DOHH2 (cell line): ENCODE results near the gene OGFOD3.

Source experiments
- H3F3A ChIP-seq: fragments of 200-600 bp; sonication (generic), shearing (Covaris generic); 2 replicates; pipeline ENCODE4 v1.6.0; 2016; ENCODE audit warnings: antibody characterized with exemption, mild to moderate bottlenecking; ENCODE audit not compliant: control insufficient read depth, insufficient read depth
- H3K27ac ChIP-seq: fragments of 200-600 bp; sonication (generic); 2 replicates; pipeline ENCODE4 v1.5.1; 2014; ENCODE audit warnings: low read depth, mild to moderate bottlenecking, low read length, moderate library complexity
- H3K27me3 ChIP-seq: fragments of 200-600 bp; sonication (generic); 2 replicates; pipeline ENCODE4 v1.6.1; 2014; ENCODE audit warnings: mild to moderate bottlenecking, low read length, mixed read lengths; ENCODE audit not compliant: control insufficient read depth
- H3K36me3 ChIP-seq: fragments of 200-600 bp; sonication (generic); 2 replicates; pipeline ENCODE4 v1.6.1; 2014; ENCODE audit warnings: mild to moderate bottlenecking, low read length, moderate library complexity, mixed read lengths; ENCODE audit not compliant: control insufficient read depth
- H3K4me1 ChIP-seq: fragments of 200-600 bp; sonication (generic); 2 replicates; pipeline ENCODE4 v1.6.1; 2014; ENCODE audit warnings: mild to moderate bottlenecking, low read length, mixed read lengths; ENCODE audit not compliant: control insufficient read depth
- H3K4me2 ChIP-seq: fragments of 200-600 bp; sonication (generic); 2 replicates; pipeline ENCODE4 v1.6.0; 2014; ENCODE audit warnings: mild to moderate bottlenecking, low read length, moderate library complexity
- H3K4me3 ChIP-seq: fragments of 200-600 bp; sonication (generic); 2 replicates; pipeline ENCODE4 v1.5.1; 2014; ENCODE audit warnings: mild to moderate bottlenecking, low read length, mixed read lengths
- H3K79me2 ChIP-seq: fragments of 200-600 bp; sonication (generic); 2 replicates; pipeline ENCODE4 v1.6.1; 2014; ENCODE audit warnings: mild to moderate bottlenecking, low read length, mixed read lengths; ENCODE audit not compliant: control insufficient read depth
- H3K9me2 ChIP-seq: fragments of 200-600 bp; sonication (generic); replicated peaks from 2 replicates; pipeline ENCODE4 v1.6.1; 2014; ENCODE audit warnings: mild to moderate bottlenecking, low read length, mixed read lengths; ENCODE audit not compliant: control insufficient read depth
- H3K9me3 ChIP-seq: fragments of 200-600 bp; sonication (generic); 2 replicates; pipeline ENCODE4 v1.6.1; 2014; ENCODE audit warnings: antibody characterized with exemption, low read length, mixed read lengths; ENCODE audit not compliant: control insufficient read depth, insufficient read depth
- H4K20me1 ChIP-seq: fragments of 200-600 bp; sonication (generic); 2 replicates; pipeline ENCODE4 v1.6.0; 2014; ENCODE audit warnings: low read depth, mild to moderate bottlenecking, antibody characterized with exemption, low read length, moderate library complexity; ENCODE audit not compliant: control insufficient read depth, insufficient read depth
- CTCF ChIP-seq: fragments of 200-600 bp; sonication (generic); IDR thresholded peaks from one replicate; pipeline ENCODE4 v1.5.1; 2014; ENCODE audit warnings: antibody characterized with exemption, mild to moderate bottlenecking, low read depth, low read length; ENCODE audit not compliant: poor library complexity, severe bottlenecking
- EZH2phosphoT487 ChIP-seq: fragments of 200-600 bp; sonication (generic); IDR thresholded peaks from 2 replicates; pipeline ENCODE4 v1.6.1; 2017; ENCODE audit warnings: borderline replicate concordance, mild to moderate bottlenecking, antibody characterized with exemption, low read length, moderate library complexity, mixed read lengths

Gene OGFOD3

GRCh38 chr17:82433560-82434215 is 15.3 kb upstream of the OGFOD3 start:
- peak overlapping the region; percentile 53 for H3K4me2 ChIP-seq

DNA sequence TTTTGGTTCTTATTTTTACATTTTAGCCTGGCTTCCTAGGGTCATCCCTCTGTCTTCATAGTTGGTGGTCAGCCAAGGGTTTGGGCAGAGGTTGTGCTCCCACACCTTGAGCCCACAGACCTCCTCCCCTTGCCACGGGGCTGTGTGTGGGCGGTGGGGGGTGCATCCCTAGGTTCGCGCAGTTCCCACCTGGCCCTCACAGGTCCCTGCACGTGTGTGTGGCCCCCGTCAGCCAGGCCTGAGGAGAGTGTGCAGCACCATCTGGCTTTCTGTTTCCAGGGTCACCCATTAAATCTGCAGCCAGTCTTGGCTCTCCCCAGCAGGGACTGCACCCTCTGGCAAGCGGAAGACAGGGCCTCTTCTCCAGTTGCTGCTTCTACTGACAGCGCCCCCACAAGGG is 13.6 kb upstream of the OGFOD3 start:
- no peak overlapping the region for H3K4me2 ChIP-seq
- H3K9me3 ChIP-seq = no peaks in the 10 kb centered on the region
- H3F3A ChIP-seq = no peaks in the 10 kb centered on the region
- H3K27ac ChIP-seq = no peak overlapping the region
- H3K27me3 ChIP-seq = no peaks in the 10 kb centered on the region
- no peaks in the 10 kb centered on the region for H4K20me1 ChIP-seq
- H3K79me2 ChIP-seq = no peaks in the 10 kb centered on the region
- H3K9me2 ChIP-seq = no peaks in the 10 kb centered on the region
- TF ChIP-seq CTCF (no peak), EZH2phosphoT487 (no peak)
- no peak overlapping the region for H3K4me3 ChIP-seq
- H3K36me3 ChIP-seq = no peaks in the 10 kb centered on the region
- H3K4me1 ChIP-seq = peaks cover 33% of the 10 kb centered on the region

More at GRCh38 chr17:82433560-82434215, 15.3 kb upstream of the OGFOD3 start:
- Histone ChIP-seq H3K4me3 (no peak overlapping the region), H3K27me3 (no peaks in the 10 kb centered on the region), H3K27ac (no peak overlapping the region), H3K9me3 (no peaks in the 10 kb centered on the region), H3K4me1 (peaks cover 30% of the 10 kb centered on the region), H4K20me1 (no peaks in the 10 kb centered on the region), H3K9me2 (no peaks in the 10 kb centered on the region), H3K36me3 (no peaks in the 10 kb centered on the region), H3F3A (no peaks in the 10 kb centered on the region), H3K79me2 (no peaks in the 10 kb centered on the region)
- TF ChIP-seq EZH2phosphoT487 (no peak), CTCF (no peak)

GRCh38 chr17:82429824-82430223 is 11.4 kb upstream of the OGFOD3 start:
- H3K79me2 ChIP-seq = no peaks in the 10 kb centered on the region
- no peak overlapping the region for H3K27ac ChIP-seq
- TF ChIP-seq CTCF (no peak), EZH2phosphoT487 (no peak)
- no peaks in the 10 kb centered on the region for H3K36me3 ChIP-seq
- no peaks in the 10 kb centered on the region for H3K9me2 ChIP-seq
- H3K4me1 ChIP-seq = peaks cover 26% of the 10 kb centered on the region
- H3F3A ChIP-seq = no peaks in the 10 kb centered on the region
- no peaks in the 10 kb centered on the region for H3K27me3 ChIP-seq
- no peak overlapping the region for H3K4me2 ChIP-seq
- no peaks in the 10 kb centered on the region for H4K20me1 ChIP-seq
- no peak overlapping the region for H3K4me3 ChIP-seq
- no peaks in the 10 kb centered on the region for H3K9me3 ChIP-seq

GRCh38 chr17:82428546-82428945 is 10.2 kb upstream of the OGFOD3 start:
- H3K79me2 ChIP-seq = no peaks in the 10 kb centered on the region
- no peak overlapping the region for H3K27ac ChIP-seq
- peak overlapping the region; percentile 31 for H3K4me2 ChIP-seq
- H3K9me2 ChIP-seq = no peaks in the 10 kb centered on the region
- H3K27me3 ChIP-seq = no peaks in the 10 kb centered on the region
- no peak for TF ChIP-seq CTCF
- TF ChIP-seq EZH2phosphoT487 = no peak
- H3K9me3 ChIP-seq = no peaks in the 10 kb centered on the region
- H4K20me1 ChIP-seq = peaks cover 5% of the 10 kb centered on the region; the same call in 1 of the 2 replicates
- H3F3A ChIP-seq = no peaks in the 10 kb centered on the region
- peaks cover 15% of the 10 kb centered on the region for H3K4me1 ChIP-seq
- H3K4me3 ChIP-seq = no peak overlapping the region
- no peaks in the 10 kb centered on the region for H3K36me3 ChIP-seq
